ENCODE data around the gene BMX. TPM values are rescaled to one million over a fixed set of nuclear protein-coding genes. Genes with fewer than 3 reads are reported as not detected.

Gene BMX
- total and polyA plus RNA-seq, 9 of the 15 experiments (the other 6 are each of a cell fraction or from before 2014, with no cell fraction given) = 0.45 to 4.2 (median 1.8) TPM

GRCh38 chrX:15523088-15523487, 22.5 kb downstream of the BMX start:
- Histone ChIP-seq H3K36me3 (ENCODE audit: control insufficient read depth, insufficient read depth, low read length) (no peaks in the 10 kb centered on the region), H3K4me3 (no peak overlapping the region)

GRCh38 chrX:15524417-15524816, 23.8 kb downstream of the BMX start:
- no TSS peak for BruUV-seq (replicated peaks)
- ChIA-PET POLR2A (interaction anchor here (0.9 to 1.3 kb wide), 2 partner anchors 12 to 34 kb away, joined by 3 to 4 read pairs; no protein-coding TSS in a partner anchor), CTCF (ENCODE audit: low intra/inter-chr PET ratio) (no interaction called here)
- ATAC-seq = no peak
- H4K20me1 ChIP-seq (replicated peaks; ENCODE audit: control insufficient read depth, insufficient read depth, low read length) = no peaks in the 10 kb centered on the region
- no peaks in the 10 kb centered on the region for H3K9me1 ChIP-seq (ENCODE audit: control insufficient read depth, insufficient read depth, low read length)
- H2AFZ ChIP-seq (ENCODE audit: low read depth, low read length) = no peak overlapping the region
- intact Hi-C loops (cut with micrococcal nuclease) (no loop called here), in situ Hi-C loops (cut with MboI) (no loop called here)
- H3K9ac ChIP-seq (ENCODE audit: insufficient read depth in 1 of 2, low read depth in 2 of 2, low read length in 2 of 2) = no peak overlapping the region
- FAIRE-seq = no peak
- H3K27me3 ChIP-seq (ENCODE audit: control insufficient read depth in 2 of 2, insufficient read depth in 2 of 2, low read length in 2 of 2) = no peaks in the 10 kb centered on the region
- no peaks in the 10 kb centered on the region for H3K36me3 ChIP-seq (ENCODE audit: control insufficient read depth, insufficient read depth, low read length)
- H3K4me1 ChIP-seq (replicated peaks in 1 of 2; ENCODE audit: control insufficient read depth in 2 of 2, insufficient read depth in 2 of 2, low read length in 2 of 2) = peaks cover 5 to 14% of the 10 kb centered on the region in 2 experiments; a peak in 4 of 5 replicates
- no peak overlapping the region for H3K4me2 ChIP-seq (ENCODE audit: insufficient read depth, low read length)
- no peaks in the 10 kb centered on the region for H3K9me3 ChIP-seq (replicated peaks; ENCODE audit: control insufficient read depth, insufficient read depth, low read depth, low read length)
- H3K27ac ChIP-seq (ENCODE audit: extremely low read depth, low read depth, low read length) = no peak overlapping the region
- TF ChIP-seq STAT5B (CRISPR knock-in tag; IDR thresholded peaks at IDR 0.05) (no peak), PHTF2 (CRISPR knock-in tag; IDR thresholded peaks at IDR 0.05) (no peak), KDM2B (CRISPR knock-in tag; IDR thresholded peaks at IDR 0.05) (no peak), RFX5 (IDR thresholded peaks at IDR 0.05; ENCODE audit: low read depth, low read length) (no peak)
- no peaks in the 10 kb centered on the region for H3K79me2 ChIP-seq (ENCODE audit: control insufficient read depth, insufficient read depth, low read length)
- no peak for DNase-seq (ENCODE audit: extremely low read depth in 1 of 4, low spot score in 3 of 4)
- H3K4me3 ChIP-seq = no peak overlapping the region

More at GRCh38 chrX:15523088-15523487, 22.5 kb downstream of the BMX start:
- Histone ChIP-seq H3K4me1 (replicated peaks in 1 of 2; ENCODE audit: control insufficient read depth in 2 of 2, insufficient read depth in 2 of 2, low read length in 2 of 2) (peaks cover 0 to 8% of the 10 kb centered on the region in 2 experiments; a peak in 3 of 5 replicates), H3K27me3 (ENCODE audit: control insufficient read depth in 2 of 2, insufficient read depth in 2 of 2, low read length in 2 of 2) (no peaks in the 10 kb centered on the region), H4K20me1 (replicated peaks; ENCODE audit: control insufficient read depth, insufficient read depth, low read length) (no peaks in the 10 kb centered on the region), H3K9ac (ENCODE audit: insufficient read depth in 1 of 2, low read depth in 2 of 2, low read length in 2 of 2) (no peak overlapping the region), H3K9me1 (ENCODE audit: control insufficient read depth, insufficient read depth, low read length) (no peaks in the 10 kb centered on the region), H3K9me3 (replicated peaks; ENCODE audit: control insufficient read depth, insufficient read depth, low read depth, low read length) (no peaks in the 10 kb centered on the region), H3K79me2 (ENCODE audit: control insufficient read depth, insufficient read depth, low read length) (no peaks in the 10 kb centered on the region), H3K27ac (ENCODE audit: extremely low read depth, low read depth, low read length) (no peak overlapping the region), H2AFZ (ENCODE audit: low read depth, low read length) (no peak overlapping the region), H3K4me2 (ENCODE audit: insufficient read depth, low read length) (no peak overlapping the region)
- FAIRE-seq = no peak
- BruUV-seq (replicated peaks) = no TSS peak
- POLR2A ChIA-PET = interaction anchor here (1.3 kb wide), 1 partner anchor 35 kb away, joined by 4 read pairs; no protein-coding TSS in a partner anchor
- DNase-seq (ENCODE audit: extremely low read depth in 1 of 4, low spot score in 3 of 4) = no peak
- intact Hi-C loops (cut with micrococcal nuclease) = no loop called here
- CTCF ChIA-PET (ENCODE audit: low intra/inter-chr PET ratio) = no interaction called here
- ATAC-seq = no peak; the same call in 2 of the 3 replicates
- in situ Hi-C loops (cut with MboI) = no loop called here
- TF ChIP-seq PYGO2 (tag; IDR thresholded peaks at IDR 0.05) (no peak), RFX1 (IDR thresholded peaks at IDR 0.05) (no peak), ERF (CRISPR knock-in tag; IDR thresholded peaks at IDR 0.05) (no peak), SMARCA5 (IDR thresholded peaks at IDR 0.05) (no peak), CTBP1 (IDR thresholded peaks at IDR 0.05; ENCODE audit: borderline replicate concordance) (peak; percentile 68; the same call in 1 of the 2 replicates), PHB2 (IDR thresholded peaks at IDR 0.05; ENCODE audit: low read depth) (no peak), ZNF561 (CRISPR knock-in tag; conservative IDR thresholded peaks at IDR 0.05) (no peak), ARID1B (IDR thresholded peaks at IDR 0.05) (peak; percentile 24; the same call in 1 of the 2 replicates), CBFA2T3 (IDR thresholded peaks at IDR 0.05) (peak; percentile 63), ZNF197 (CRISPR knock-in tag; IDR thresholded peaks at IDR 0.05; ENCODE audit: low read depth) (no peak), RCOR1 (IDR thresholded peaks at IDR 0.05; ENCODE audit: borderline replicate concordance in 1 of 2, low read depth in 2 of 2, low read length in 2 of 2) (peak in 1 of 2 experiments; percentile 61; a peak in 1 of 4 replicates), KDM1A (IDR thresholded peaks at IDR 0.05) (0 out of 4 replicates have a peak, but pooled peaks of 1 of the 2 experiments have one; percentile 23), CBFA2T2 (conservative IDR thresholded peaks at IDR 0.05) (0 out of 2 replicates have a peak, but pooled peaks have one; percentile 19), SUPT5H (IDR thresholded peaks at IDR 0.05) (no peak), PPARD (CRISPR knock-in tag; IDR thresholded peaks at IDR 0.05) (no peak), EWSR1 (IDR thresholded peaks at IDR 0.05; ENCODE audit: borderline replicate concordance, low read depth, partially characterized antibody) (no peak), FOSL1 (tag; conservative IDR thresholded peaks at IDR 0.05) (no peak), KDM2B (CRISPR knock-in tag; IDR thresholded peaks at IDR 0.05) (no peak)
